DMS 273 treated with DMSO at 0.1 percent for 48 hours (cell line): ENCODE measurements around the gene IGLL5.
"Not testable (repeated sequence)": the region's sequence is repeated elsewhere in the genome, so short reads cannot be mapped to it uniquely, and the experiment has no call there.

ENCODE experiments used
- DNase-seq: peaks from one replicate; lab custom pipeline; 2025; lab: John Stamatoyannopoulos, UW

The IGLL5 gene

DNA sequence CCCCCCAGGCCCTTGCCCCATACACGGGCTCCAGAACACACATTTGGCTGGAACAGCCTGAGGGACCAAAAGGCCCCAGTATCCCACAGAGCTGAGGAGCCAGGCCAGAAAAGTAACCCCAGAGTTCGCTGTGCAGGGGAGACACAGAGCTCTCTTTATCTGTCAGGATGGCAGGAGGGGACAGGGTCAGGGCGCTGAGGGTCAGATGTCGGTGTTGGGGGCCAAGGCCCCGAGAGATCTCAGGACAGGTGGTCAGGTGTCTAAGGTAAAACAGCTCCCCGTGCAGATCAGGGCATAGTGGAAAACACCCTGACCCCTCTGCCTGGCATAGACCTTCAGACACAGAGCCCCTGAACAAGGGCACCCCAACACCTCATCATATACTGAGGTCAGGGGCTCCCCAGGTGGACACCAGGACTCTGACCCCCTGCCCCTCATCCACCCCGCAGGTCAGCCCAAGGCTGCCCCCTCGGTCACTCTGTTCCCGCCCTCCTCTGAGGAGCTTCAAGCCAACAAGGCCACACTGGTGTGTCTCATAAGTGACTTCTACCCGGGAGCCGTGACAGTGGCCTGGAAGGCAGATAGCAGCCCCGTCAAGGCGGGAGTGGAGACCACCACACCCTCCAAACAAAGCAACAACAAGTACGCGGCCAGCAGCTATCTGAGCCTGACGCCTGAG, 13.1 kb downstream of the IGLL5 start:
- DNase-seq = not testable (repeated sequence)

DNA sequence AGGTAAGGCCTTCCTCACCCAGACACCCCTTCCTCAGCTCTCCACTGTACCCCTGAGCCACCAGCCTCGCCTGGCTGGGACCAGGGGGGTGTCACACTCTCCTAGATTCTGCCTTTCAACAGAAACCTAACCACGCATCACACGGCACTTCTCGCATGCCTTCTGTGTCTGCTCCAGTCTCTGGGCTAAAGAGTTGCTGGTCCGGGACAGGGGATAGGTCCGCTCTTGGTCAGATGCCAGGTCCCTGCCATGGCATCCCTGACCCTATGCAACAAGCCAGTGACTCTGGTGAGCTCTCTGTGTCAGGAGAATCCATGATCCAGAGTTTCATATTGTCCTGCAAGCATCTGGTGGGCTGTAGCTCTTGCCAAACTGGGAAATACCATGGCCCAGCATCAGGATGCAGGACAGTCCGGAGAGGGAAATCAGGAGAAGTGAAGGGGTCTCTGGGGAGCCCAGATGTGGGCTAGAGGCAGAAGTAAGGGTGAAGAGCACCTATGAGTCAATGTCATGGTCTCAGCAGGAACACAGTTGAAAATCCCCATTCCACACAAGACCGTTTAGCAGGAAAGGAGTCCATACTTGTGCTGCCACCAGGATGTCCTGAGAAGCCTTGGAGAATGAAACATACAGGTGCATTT, 14.1 kb downstream of the IGLL5 start:
- no peak for DNase-seq

GRCh38 chr22:22902247-22903001, 14.8 kb downstream of the IGLL5 start:
- DNase-seq = no peak

GRCh38 chr22:22903355-22903777, 15.8 kb downstream of the IGLL5 start:
- DNase-seq = no peak

GRCh38 chr22:22903781-22904192, 16.2 kb downstream of the IGLL5 start:
- not testable (repeated sequence) for DNase-seq

DNA sequence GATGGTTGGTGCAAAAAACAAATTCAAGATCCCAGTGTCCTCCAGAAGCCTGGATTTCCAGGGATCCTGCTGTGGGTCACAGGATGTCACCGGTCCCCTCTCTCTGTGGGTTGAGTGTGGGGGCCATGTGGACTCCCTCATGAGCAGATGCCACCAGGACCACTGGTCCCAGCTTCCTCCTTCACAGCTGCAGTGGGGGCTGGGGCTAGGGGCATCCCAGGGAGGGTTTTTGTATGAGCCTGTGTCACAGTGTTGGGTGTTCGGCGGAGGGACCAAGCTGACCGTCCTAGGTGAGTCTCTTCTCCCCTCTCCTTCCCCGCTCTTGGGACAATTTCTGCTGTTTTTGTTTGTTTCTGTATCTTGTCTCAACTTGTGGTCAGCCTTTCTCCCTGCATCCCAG, 17.1 kb downstream of the IGLL5 start:
- not testable (repeated sequence) for DNase-seq

GRCh38 chr22:22906391-22906790, 18.8 kb downstream of the IGLL5 start:
- DNase-seq = not testable (repeated sequence)

- no peak for DNase-seq
Observed at GRCh38 chr22:22906907-22907550, 19.4 kb downstream of the IGLL5 start.

DNA sequence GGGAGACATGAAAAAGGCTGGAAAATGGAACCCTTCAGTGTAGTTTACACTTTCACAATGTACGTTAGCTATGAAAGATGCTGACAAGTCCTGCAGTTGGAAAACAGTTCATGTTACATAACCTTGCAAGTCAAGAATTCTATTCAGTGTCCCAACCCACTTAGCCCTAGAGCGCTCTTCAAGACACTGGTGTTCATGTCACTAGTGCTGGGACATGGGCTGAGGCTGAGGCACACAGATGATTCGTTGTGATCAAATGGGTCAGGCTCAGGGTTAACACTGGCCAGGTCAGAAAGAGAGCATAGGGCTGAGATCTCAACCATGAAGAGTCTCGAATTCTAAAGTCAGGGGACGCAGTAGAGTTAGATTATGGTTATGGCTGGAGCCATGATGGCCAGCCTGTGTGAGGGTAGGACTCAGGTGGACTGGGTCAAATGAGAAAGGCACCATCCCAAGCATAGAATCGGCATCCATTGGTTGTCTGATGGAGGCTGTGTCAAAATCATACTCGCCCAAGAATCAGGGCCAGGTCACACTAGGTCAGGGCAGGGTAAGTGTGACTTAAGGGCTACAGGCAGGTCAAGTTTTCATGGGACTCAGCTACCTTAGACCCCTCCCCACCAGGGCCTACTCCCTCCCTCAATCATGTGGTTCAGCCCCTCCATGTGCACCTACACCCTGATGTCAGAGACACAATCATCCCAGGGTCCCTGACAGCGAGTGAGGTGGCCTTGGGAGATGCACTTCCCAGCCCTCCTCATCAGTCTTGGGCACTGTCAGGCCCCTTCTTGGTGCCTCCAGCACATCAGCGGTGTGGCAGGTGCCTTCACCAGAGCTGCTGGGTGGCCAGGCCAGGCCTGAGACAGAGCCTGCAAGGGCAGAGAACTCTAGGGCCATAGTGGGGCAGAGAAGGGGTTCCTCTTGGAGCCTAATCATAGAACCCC, 20.2 kb downstream of the IGLL5 start:
- no peak for DNase-seq

GRCh38 chr22:22908495-22908861, 20.9 kb downstream of the IGLL5 start:
- DNase-seq = no peak

DNA sequence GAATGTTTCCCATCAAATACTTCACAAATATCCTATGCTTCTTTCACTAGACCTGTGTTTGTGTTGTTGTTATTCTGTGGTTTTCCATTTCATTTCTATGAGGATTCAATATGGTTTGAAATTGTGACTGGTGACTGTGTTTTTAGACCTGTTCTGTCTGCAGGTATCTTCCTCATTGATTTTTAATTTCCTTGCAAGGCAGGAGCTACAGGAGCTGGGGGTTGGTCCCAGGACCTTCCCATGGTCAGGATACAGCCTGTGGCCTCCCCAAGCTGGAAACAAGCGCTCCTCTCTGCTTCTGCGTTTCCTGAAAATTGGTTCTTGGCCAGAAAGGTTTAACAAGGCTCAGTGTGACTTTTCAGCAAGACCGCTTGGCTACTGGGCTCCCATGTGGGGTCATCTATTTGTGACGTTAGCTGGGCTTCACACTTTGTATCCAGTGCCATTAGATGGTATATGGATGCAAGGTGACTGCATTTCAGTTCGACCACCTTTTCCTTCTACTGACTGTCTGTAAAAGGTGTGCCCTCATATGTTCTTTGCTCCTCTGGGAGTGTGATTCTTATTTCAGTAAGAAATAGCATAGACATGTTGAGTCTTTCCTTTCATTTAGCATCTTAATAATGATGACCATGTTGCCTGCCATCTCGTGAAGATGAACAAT, 21.5 kb downstream of the IGLL5 start:
- DNase-seq = no peak

DNA sequence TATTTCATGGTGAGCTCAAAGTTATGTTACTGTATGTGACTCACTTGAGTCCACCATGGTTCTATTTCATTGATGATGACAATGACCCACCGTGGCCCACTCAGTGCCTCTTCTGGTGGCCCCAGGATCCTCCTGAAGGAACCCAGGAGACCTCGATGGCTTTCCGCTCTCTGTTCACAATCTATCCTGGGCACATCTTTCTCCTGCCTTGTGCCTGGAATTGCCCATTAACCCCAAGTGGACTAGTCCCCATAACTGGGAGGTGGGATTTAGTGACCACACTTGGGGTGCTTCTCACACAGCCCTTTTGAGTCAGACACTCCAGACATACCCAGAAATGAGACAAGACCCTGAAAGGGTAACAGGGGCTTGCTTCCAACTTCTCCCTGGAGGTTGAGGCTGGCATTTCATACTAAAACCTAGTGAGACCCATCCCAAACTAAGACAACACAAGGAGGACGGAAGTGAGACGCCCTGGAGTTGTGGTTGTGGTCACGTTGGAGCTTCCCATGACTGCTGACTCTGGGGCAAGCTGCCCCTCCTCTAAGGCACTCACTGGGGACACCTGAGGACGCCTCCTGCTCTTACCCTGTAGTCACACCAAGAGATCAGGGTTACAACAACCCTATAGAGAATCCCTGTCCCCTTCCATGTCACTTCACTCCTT, 22.1 kb downstream of the IGLL5 start:
- DNase-seq = no peak

DNA sequence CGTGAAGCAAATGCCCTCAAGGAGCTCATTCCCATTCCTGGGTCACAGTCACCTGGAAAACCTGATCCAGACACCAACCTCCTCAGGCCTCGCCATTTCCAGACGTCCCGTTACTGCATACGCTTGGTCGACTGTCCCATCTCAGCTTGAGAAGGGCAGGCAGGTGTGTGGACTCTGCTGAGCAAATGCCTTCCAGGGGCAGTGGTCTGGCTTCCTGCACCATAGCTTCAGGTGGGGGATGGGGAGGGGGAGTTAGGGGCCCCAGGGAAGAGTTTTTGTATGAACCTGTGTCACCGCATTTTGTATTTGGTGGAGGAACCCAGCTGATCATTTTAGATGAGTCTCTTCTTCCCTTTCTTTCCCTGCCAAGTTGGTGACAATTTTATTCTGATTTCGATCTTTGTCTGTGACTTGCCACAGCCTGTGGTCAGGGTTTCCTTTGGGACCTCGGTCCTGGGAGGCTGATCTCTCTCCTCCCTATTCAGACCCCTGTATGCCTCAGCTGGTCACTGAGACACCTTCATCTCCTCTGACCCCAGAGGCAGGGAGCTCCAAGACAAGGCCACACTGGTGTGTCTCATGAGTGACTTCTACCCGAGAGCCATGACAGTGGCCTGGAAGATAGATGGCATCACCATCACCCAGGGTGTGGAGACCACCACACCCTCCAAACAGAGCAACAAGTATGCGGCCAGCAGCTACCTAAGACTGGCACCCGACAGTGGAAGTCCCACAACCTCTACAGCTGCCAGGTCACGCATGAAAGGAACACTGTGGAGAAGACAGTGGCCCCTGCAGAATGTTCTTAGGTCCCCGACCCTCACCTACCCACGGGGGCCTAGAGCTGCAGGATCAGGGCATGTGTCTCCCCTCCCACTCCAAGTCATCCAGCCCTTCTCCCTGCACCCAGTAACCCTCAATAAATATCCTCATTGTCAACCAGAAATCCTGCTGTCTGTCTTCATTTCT, 22.9 kb downstream of the IGLL5 start:
- DNase-seq = no peak

- DNase-seq = no peak
Observed at GRCh38 chr22:22911327-22912134, 23.9 kb downstream of the IGLL5 start.

DNA sequence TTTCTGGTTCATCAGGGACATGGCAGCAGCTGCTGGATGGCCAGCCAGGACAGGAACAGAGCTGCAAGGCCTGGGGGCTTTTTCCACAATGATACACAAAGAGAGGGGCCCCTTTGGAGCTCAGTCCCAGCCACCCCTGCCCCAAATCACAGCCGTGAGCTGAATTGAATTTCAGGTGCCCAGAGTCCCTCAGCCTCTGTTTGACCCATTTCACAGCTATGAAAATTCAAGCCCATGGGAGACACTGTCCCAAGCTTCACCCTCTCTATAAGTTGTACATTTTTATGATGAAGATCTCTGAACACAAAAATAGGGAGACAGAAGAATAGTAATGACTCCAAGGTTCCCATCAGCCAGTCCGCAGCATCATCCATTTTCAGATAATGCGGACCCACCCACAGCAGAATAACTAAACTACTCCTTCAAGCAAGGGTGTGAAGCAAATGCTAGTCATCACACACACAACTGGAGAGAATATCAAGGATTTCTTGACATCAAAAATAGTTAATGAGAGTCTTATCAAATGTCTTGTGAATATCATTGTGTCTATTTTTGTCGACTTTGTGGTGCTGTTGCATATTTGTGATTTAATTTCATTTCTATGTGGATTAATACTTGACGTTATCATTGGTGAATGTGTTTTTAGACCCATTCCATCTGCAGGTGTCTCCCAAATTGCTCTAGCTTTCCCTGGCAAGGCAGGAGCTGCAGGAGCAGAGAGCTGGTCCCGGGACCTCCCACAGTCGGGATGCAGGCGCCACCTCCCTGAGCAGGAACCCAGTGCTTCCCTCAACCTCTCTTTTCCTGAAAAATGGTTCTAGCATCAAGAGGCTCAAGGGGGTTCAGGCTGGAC, 24.7 kb downstream of the IGLL5 start:
- DNase-seq = no peak

DNA sequence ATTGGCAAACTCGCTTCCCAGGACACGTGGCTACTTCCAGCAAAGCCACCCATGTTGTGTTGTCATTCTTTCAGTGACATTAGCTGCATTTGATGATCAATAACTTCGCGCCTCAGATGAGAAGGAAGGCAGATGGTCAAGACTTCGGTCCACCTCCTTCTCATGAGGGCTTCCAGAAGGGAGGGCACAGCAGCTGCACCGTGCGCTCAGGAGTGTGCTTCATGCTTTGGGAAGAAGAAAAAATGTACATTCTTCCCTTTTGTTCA, 25.3 kb downstream of the IGLL5 start:
- no peak for DNase-seq

GRCh38 chr22:22913989-22914388, 26.4 kb downstream of the IGLL5 start:
- no peak for DNase-seq
